Measurements from ENCODE around the gene ANKRD44.

ANKRD44 gene

GRCh38 chr2:197086500-197086899, 224.1 kb downstream of the ANKRD44 start:
- Histone ChIP-seq H3K4me3 (ENCODE audit: low read depth, low read length) (no peak overlapping the region), H3K9ac (ENCODE audit: low read length) (no peak overlapping the region), H3K27ac (ENCODE audit: low read depth, low read length) (no peak overlapping the region)

GRCh38 chr2:197085665-197086064, 224.9 kb downstream of the ANKRD44 start:
- Histone ChIP-seq H3K27ac (ENCODE audit: low read depth, low read length) (no peak overlapping the region), H3K9ac (ENCODE audit: low read length) (no peak overlapping the region), H3K4me1 (ENCODE audit: control insufficient read depth, insufficient read depth, low read length) (peaks cover 2% of the 10 kb centered on the region; the same call in 1 of the 2 replicates), H3K4me3 (ENCODE audit: low read depth, low read length) (no peak overlapping the region), H3K27me3 (ENCODE audit: control insufficient read depth, insufficient read depth, low read length) (no peaks in the 10 kb centered on the region), H3K36me3 (ENCODE audit: control insufficient read depth, insufficient read depth, low read length) (no peaks in the 10 kb centered on the region), H3K9me3 (ENCODE audit: control insufficient read depth, insufficient read depth, low read depth, low read length) (no peaks in the 10 kb centered on the region)

More at GRCh38 chr2:197086500-197086899, 224.1 kb downstream of the ANKRD44 start:
- Histone ChIP-seq H3K4me1 (ENCODE audit: control insufficient read depth, insufficient read depth, low read length) (peaks cover 9% of the 10 kb centered on the region; the same call in 1 of the 2 replicates), H3K27me3 (ENCODE audit: control insufficient read depth, insufficient read depth, low read length) (no peaks in the 10 kb centered on the region), H3K36me3 (ENCODE audit: control insufficient read depth, insufficient read depth, low read length) (no peaks in the 10 kb centered on the region), H3K9me3 (ENCODE audit: control insufficient read depth, insufficient read depth, low read depth, low read length) (no peaks in the 10 kb centered on the region)

- Histone ChIP-seq H3K4me3 (ENCODE audit: low read depth, low read length) (no peak overlapping the region), H3K27me3 (ENCODE audit: control insufficient read depth, insufficient read depth, low read length) (no peaks in the 10 kb centered on the region), H3K27ac (ENCODE audit: low read depth, low read length) (no peak overlapping the region), H3K36me3 (ENCODE audit: control insufficient read depth, insufficient read depth, low read length) (no peaks in the 10 kb centered on the region), H3K9me3 (ENCODE audit: control insufficient read depth, insufficient read depth, low read depth, low read length) (no peaks in the 10 kb centered on the region), H3K4me1 (ENCODE audit: control insufficient read depth, insufficient read depth, low read length) (no peaks in the 10 kb centered on the region; the same call in 1 of the 2 replicates), H3K9ac (ENCODE audit: low read length) (no peak overlapping the region)
Observed at GRCh38 chr2:197081294-197081693, 229.3 kb downstream of the ANKRD44 start.

GRCh38 chr2:197080578-197081216, 229.9 kb downstream of the ANKRD44 start:
- Histone ChIP-seq H3K9me3 (ENCODE audit: control insufficient read depth, insufficient read depth, low read depth, low read length) (no peaks in the 10 kb centered on the region), H3K36me3 (ENCODE audit: control insufficient read depth, insufficient read depth, low read length) (no peaks in the 10 kb centered on the region), H3K27me3 (ENCODE audit: control insufficient read depth, insufficient read depth, low read length) (no peaks in the 10 kb centered on the region), H3K4me3 (ENCODE audit: low read depth, low read length) (no peak overlapping the region), H3K27ac (ENCODE audit: low read depth, low read length) (no peak overlapping the region), H3K9ac (ENCODE audit: low read length) (no peak overlapping the region), H3K4me1 (ENCODE audit: control insufficient read depth, insufficient read depth, low read length) (no peaks in the 10 kb centered on the region)

- H3K4me3 ChIP-seq (ENCODE audit: low read depth, low read length): no peak overlapping the region
- H3K9ac ChIP-seq (ENCODE audit: low read length): no peak overlapping the region
- H3K4me1 ChIP-seq (ENCODE audit: control insufficient read depth, insufficient read depth, low read length): no peaks in the 10 kb centered on the region
- no peaks in the 10 kb centered on the region for H3K27me3 ChIP-seq (ENCODE audit: control insufficient read depth, insufficient read depth, low read length)
- H3K27ac ChIP-seq (ENCODE audit: low read depth, low read length): no peak overlapping the region
- H3K36me3 ChIP-seq (ENCODE audit: control insufficient read depth, insufficient read depth, low read length): no peaks in the 10 kb centered on the region
- H3K9me3 ChIP-seq (ENCODE audit: control insufficient read depth, insufficient read depth, low read depth, low read length): no peaks in the 10 kb centered on the region
Observed at GRCh38 chr2:197079832-197080555, 230.6 kb downstream of the ANKRD44 start.

- Histone ChIP-seq H3K9me3 (ENCODE audit: control insufficient read depth, insufficient read depth, low read depth, low read length) (no peaks in the 10 kb centered on the region), H3K4me3 (ENCODE audit: low read depth, low read length) (no peak overlapping the region), H3K27ac (ENCODE audit: low read depth, low read length) (no peak overlapping the region), H3K36me3 (ENCODE audit: control insufficient read depth, insufficient read depth, low read length) (no peaks in the 10 kb centered on the region), H3K4me1 (ENCODE audit: control insufficient read depth, insufficient read depth, low read length) (no peaks in the 10 kb centered on the region), H3K27me3 (ENCODE audit: control insufficient read depth, insufficient read depth, low read length) (no peaks in the 10 kb centered on the region), H3K9ac (ENCODE audit: low read length) (no peak overlapping the region)
Observed at GRCh38 chr2:197079414-197079813, 231.2 kb downstream of the ANKRD44 start.

- Histone ChIP-seq H3K9me3 (ENCODE audit: control insufficient read depth, insufficient read depth, low read depth, low read length) (no peaks in the 10 kb centered on the region), H3K9ac (ENCODE audit: low read length) (no peak overlapping the region), H3K27me3 (ENCODE audit: control insufficient read depth, insufficient read depth, low read length) (no peaks in the 10 kb centered on the region), H3K4me1 (ENCODE audit: control insufficient read depth, insufficient read depth, low read length) (no peaks in the 10 kb centered on the region), H3K36me3 (ENCODE audit: control insufficient read depth, insufficient read depth, low read length) (no peaks in the 10 kb centered on the region), H3K4me3 (ENCODE audit: low read depth, low read length) (no peak overlapping the region), H3K27ac (ENCODE audit: low read depth, low read length) (no peak overlapping the region)
Observed at GRCh38 chr2:197078535-197078934, 232.0 kb downstream of the ANKRD44 start.

- Histone ChIP-seq H3K9ac (ENCODE audit: low read length) (no peak overlapping the region), H3K4me1 (ENCODE audit: control insufficient read depth, insufficient read depth, low read length) (no peaks in the 10 kb centered on the region)
Observed at GRCh38 chr2:197077336-197077735, 233.2 kb downstream of the ANKRD44 start.

GRCh38 chr2:197076652-197077051, 233.9 kb downstream of the ANKRD44 start:
- Histone ChIP-seq H3K27ac (ENCODE audit: low read depth, low read length) (no peak overlapping the region), H3K9ac (ENCODE audit: low read length) (no peak overlapping the region), H3K27me3 (ENCODE audit: control insufficient read depth, insufficient read depth, low read length) (no peaks in the 10 kb centered on the region), H3K36me3 (ENCODE audit: control insufficient read depth, insufficient read depth, low read length) (no peaks in the 10 kb centered on the region), H3K4me1 (ENCODE audit: control insufficient read depth, insufficient read depth, low read length) (no peaks in the 10 kb centered on the region), H3K4me3 (ENCODE audit: low read depth, low read length) (no peak overlapping the region), H3K9me3 (ENCODE audit: control insufficient read depth, insufficient read depth, low read depth, low read length) (no peaks in the 10 kb centered on the region)

More at GRCh38 chr2:197077336-197077735, 233.2 kb downstream of the ANKRD44 start:
- Histone ChIP-seq H3K36me3 (ENCODE audit: control insufficient read depth, insufficient read depth, low read length) (no peaks in the 10 kb centered on the region), H3K4me3 (ENCODE audit: low read depth, low read length) (no peak overlapping the region), H3K27ac (ENCODE audit: low read depth, low read length) (no peak overlapping the region), H3K9me3 (ENCODE audit: control insufficient read depth, insufficient read depth, low read depth, low read length) (no peaks in the 10 kb centered on the region), H3K27me3 (ENCODE audit: control insufficient read depth, insufficient read depth, low read length) (no peaks in the 10 kb centered on the region)

- no peak overlapping the region for H3K27ac ChIP-seq (ENCODE audit: low read depth, low read length)
- no peaks in the 10 kb centered on the region for H3K36me3 ChIP-seq (ENCODE audit: control insufficient read depth, insufficient read depth, low read length)
- no peaks in the 10 kb centered on the region for H3K4me1 ChIP-seq (ENCODE audit: control insufficient read depth, insufficient read depth, low read length)
- H3K9ac ChIP-seq (ENCODE audit: low read length): no peak overlapping the region
- no peaks in the 10 kb centered on the region for H3K27me3 ChIP-seq (ENCODE audit: control insufficient read depth, insufficient read depth, low read length)
- no peaks in the 10 kb centered on the region for H3K9me3 ChIP-seq (ENCODE audit: control insufficient read depth, insufficient read depth, low read depth, low read length)
- no peak overlapping the region for H3K4me3 ChIP-seq (ENCODE audit: low read depth, low read length)
Observed at GRCh38 chr2:197075754-197076337, 234.7 kb downstream of the ANKRD44 start.

GRCh38 chr2:197075281-197075680, 235.3 kb downstream of the ANKRD44 start:
- Histone ChIP-seq H3K27ac (ENCODE audit: low read depth, low read length) (no peak overlapping the region), H3K9ac (ENCODE audit: low read length) (no peak overlapping the region), H3K27me3 (ENCODE audit: control insufficient read depth, insufficient read depth, low read length) (no peaks in the 10 kb centered on the region), H3K9me3 (ENCODE audit: control insufficient read depth, insufficient read depth, low read depth, low read length) (no peaks in the 10 kb centered on the region), H3K36me3 (ENCODE audit: control insufficient read depth, insufficient read depth, low read length) (no peaks in the 10 kb centered on the region), H3K4me1 (ENCODE audit: control insufficient read depth, insufficient read depth, low read length) (no peaks in the 10 kb centered on the region), H3K4me3 (ENCODE audit: low read depth, low read length) (no peak overlapping the region)

All from HUES6 (cell line).